Liver (tissue), 9 donors: Measurements from ENCODE around the gene EEF2K. TPM values are rescaled to one million over a fixed set of nuclear protein-coding genes. Genes with fewer than 3 reads are reported as not detected.

Source experiments
- DNase-seq: peaks from one replicate; pipeline ENCODE4 v3.0.0-alpha.2; 2017; ENCODE audit warnings: low spot score
- H3K27ac ChIP-seq, 2 donors: one replicate each; pipeline ENCODE4 v1.7.0; 2013; ENCODE audit warnings: inconsistent platforms in 2 of 2, low read length in 2 of 2, control low read depth in 1 of 2, low read depth in 1 of 2, mild to moderate bottlenecking in 1 of 2
- H3K27me3 ChIP-seq, 4 donors: one replicate each; pipeline versions ENCODE4 v1.6.1 to v1.7.0; 2013; ENCODE audit warnings: low read length in 3 of 4, inconsistent platforms in 1 of 4, mild to moderate bottlenecking in 1 of 4, moderate library complexity in 1 of 4; ENCODE audit not compliant: control insufficient read depth in 4 of 4, insufficient read depth in 4 of 4
- H3K36me3 ChIP-seq, 4 donors: one replicate each; pipeline versions ENCODE4 v1.6.1 to v1.7.0; 2013; ENCODE audit warnings: low read length in 3 of 4, mild to moderate bottlenecking in 3 of 4, low read depth in 1 of 4, moderate library complexity in 1 of 4; ENCODE audit not compliant: control insufficient read depth in 4 of 4, insufficient read depth in 3 of 4
- H3K4me1 ChIP-seq, 4 donors: one replicate each; pipeline versions ENCODE4 v1.6.1 to v1.7.0; 2013; ENCODE audit warnings: low read length in 3 of 4, mild to moderate bottlenecking in 3 of 4, moderate library complexity in 1 of 4; ENCODE audit not compliant: control insufficient read depth in 4 of 4, insufficient read depth in 4 of 4
- H3K4me3 ChIP-seq, 3 donors: one replicate each; pipeline versions ENCODE4 v1.6.1 to v1.7.0; 2013; ENCODE audit warnings: low read length in 3 of 3, control low read depth in 1 of 3, low read depth in 1 of 3, mild to moderate bottlenecking in 1 of 3
- H3K9ac ChIP-seq, 2 donors: one replicate each; pipeline ENCODE4 v1.7.0; 2013; ENCODE audit warnings: low read length in 2 of 2, mild to moderate bottlenecking in 2 of 2, moderate library complexity in 2 of 2, control low read depth in 1 of 2, low read depth in 1 of 2
- H3K9me3 ChIP-seq, 4 donors: one replicate each; pipeline versions ENCODE4 v1.6.1 to v1.7.0; 2013; ENCODE audit warnings: low read length in 3 of 4; ENCODE audit not compliant: control insufficient read depth in 4 of 4
- FOXA1 ChIP-seq: IDR thresholded peaks from 2 replicates; pipeline ENCODE4 v1.6.1; 2016; ENCODE audit warnings: antibody characterized with exemption
- HNF4A ChIP-seq, 2 donors: conservative IDR thresholded peaks; 2 replicates each; pipeline ENCODE4 v1.6.1; 2016; ENCODE audit warnings: antibody characterized with exemption in 2 of 2, mild to moderate bottlenecking in 2 of 2
- HNF4G ChIP-seq: IDR thresholded peaks from 2 replicates; pipeline ENCODE4 v1.6.1; 2016; ENCODE audit warnings: antibody characterized with exemption
- YY1 ChIP-seq: IDR thresholded peaks from 2 replicates; pipeline ENCODE4 v1.6.1; 2016; ENCODE audit warnings: antibody characterized with exemption, mild to moderate bottlenecking
- WGBS: extraction: QIAGEN DNeasy Blood & Tissue Kit; methylation state at CpG from one replicate; pipeline ENCODE4 v1.1.7; 2013; 5-methylcytosine and 5-hydroxymethylcytosine counted together
- polyA plus RNA-seq, 2 donors: library from polyadenylated mRNA; stranded (reverse) in 1 of 2; unstranded in 1 of 2; fragments of 200-250 nt in 1 of 2; fragments of >200 nt in 1 of 2; fragmentation: Nextera tagmentation in 1 of 2; extraction: Ambion mirVana in 1 of 2; gene quantifications; one replicate each; pipeline versions ENCODE4 v1.2.1 to v1.2.3, GENCODE V29; 2013 to 2015
- total RNA-seq, 2 donors: library from RNA; depleted of rRNA; stranded (reverse); fragments of >200 nt; gene quantifications; one replicate each; pipeline ENCODE4 v1.2.3, GENCODE V29; 2014
- donor health status: healthy.
- donor health status: healthy.
- donor health status: healthy.
- donor health status: healthy.
- donor health status: healthy.

The EEF2K gene
- total and polyA plus RNA-seq, 4 donors: 3.2 to 14.3 (median 8.0) TPM

DNA sequence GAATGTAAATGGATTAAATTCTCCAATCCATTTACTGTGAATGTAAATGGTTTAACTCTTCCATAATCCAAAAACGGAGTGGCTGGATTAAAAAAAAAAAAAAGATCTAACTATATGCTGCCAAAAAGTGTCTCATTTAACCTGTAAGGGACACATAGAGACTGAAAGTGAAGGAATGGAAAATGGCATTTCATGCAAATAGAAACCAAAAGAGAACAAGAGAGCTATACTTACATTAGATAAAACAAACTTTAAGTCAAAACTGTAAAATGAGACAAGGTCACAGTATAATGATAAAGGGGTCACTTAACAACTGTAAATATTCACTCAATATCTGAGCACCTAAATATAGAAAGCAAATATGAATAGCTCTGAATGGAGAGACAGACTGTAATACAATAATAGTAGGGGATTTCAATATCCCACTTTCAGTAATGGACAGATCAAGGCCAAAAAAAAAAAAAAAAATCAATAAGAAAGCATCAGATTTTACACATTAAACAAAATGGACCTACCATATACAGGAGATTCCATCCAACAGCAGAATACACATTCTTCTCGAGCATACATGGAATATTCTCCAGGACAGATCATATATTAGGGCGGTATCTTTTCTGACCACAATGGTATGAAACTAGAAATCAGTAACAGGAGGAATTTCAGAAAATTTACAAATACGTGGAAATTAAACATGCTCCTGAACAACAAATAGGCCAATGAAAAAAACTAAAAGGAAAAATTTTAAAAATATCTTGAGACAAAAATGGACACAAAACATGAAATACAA lies 132.0 kb downstream of the EEF2K start:
- Histone ChIP-seq H3K4me3 (no peak overlapping the region), H3K9ac (no peak overlapping the region), H3K4me1 (no peaks in the 10 kb centered on the region), H3K36me3 (peaks cover 3 to 22% (median 16%) of the 10 kb centered on the region in 4 donors), H3K27ac (no peak overlapping the region), H3K9me3 (peaks cover 2 to 5% (median 4%) of the 10 kb centered on the region in 4 donors), H3K27me3 (no peaks in the 10 kb centered on the region)
- WGBS: 97% methylated on average over 4 of the region's 4 CpGs
- TF ChIP-seq YY1 (no peak), HNF4A (conservative IDR thresholded peaks at IDR 0.05) (no peak), HNF4G (no peak), FOXA1 (no peak)
- no peak for DNase-seq

Other genes with a start within 250 kb of the EEF2K start
- not detected for gene PDZD9, start 205.2 kb upstream of the EEF2K start, total RNA-seq
- not detected for gene PDZD9, start 205.2 kb upstream of the EEF2K start, polyA plus RNA-seq
- gene MOSMO, start 198.2 kb upstream of the EEF2K start, total RNA-seq: 10 to 100 TPM in 1 of 2 donors, 1 to 10 TPM in 1; 4.2 to 13.6 TPM
- 1 to 10 TPM; 3.9 to 4.8 TPM for gene MOSMO, start 198.2 kb upstream of the EEF2K start, polyA plus RNA-seq
- gene VWA3A, start 113.7 kb upstream of the EEF2K start, total RNA-seq: under 1 TPM; 0.05 to 0.17 TPM
- not detected for gene VWA3A, start 113.7 kb upstream of the EEF2K start, polyA plus RNA-seq
- gene SDR42E2, start 43.8 kb upstream of the EEF2K start, total RNA-seq: not detected
- under 1 TPM in 1 of 2 donors, not detected in 1; 0.07 TPM for gene SDR42E2, start 43.8 kb upstream of the EEF2K start, polyA plus RNA-seq
- 10 to 100 TPM; 20.0 to 42.9 TPM for gene POLR3E, start 91.1 kb downstream of the EEF2K start, total RNA-seq
- 10 to 100 TPM; 16.0 to 16.6 TPM for gene POLR3E, start 91.1 kb downstream of the EEF2K start, polyA plus RNA-seq
- 10 to 100 TPM; 11.5 to 12.1 TPM for gene CDR2, start 168.3 kb downstream of the EEF2K start, total RNA-seq
- 1 to 10 TPM; 2.9 to 7.9 TPM for gene CDR2, start 168.3 kb downstream of the EEF2K start, polyA plus RNA-seq